Measurements from ENCODE around the gene FANCC. TPM values are rescaled to one million over a fixed set of nuclear protein-coding genes. Genes with fewer than 3 reads are reported as not detected.

FANCC gene
- total RNA-seq, 4 donors from 2014 or later = 7.7 to 27.8 (median 9.0) TPM

GRCh38 chr9:95189251-95190098, 128.0 kb downstream of the FANCC start:
- no peaks in the 10 kb centered on the region for H3K9me3 ChIP-seq
- H3K27ac ChIP-seq = no peak overlapping the region
- DNase-seq (ENCODE audit: low spot score in 2 of 2) = no peak
- TF ChIP-seq POLR2AphosphoS5 (IDR thresholded peaks at IDR 0.05) (no peak), CTCF (IDR thresholded peaks at IDR 0.05) (no peak), POLR2A (IDR thresholded peaks at IDR 0.05) (no peak), EP300 (IDR thresholded peaks at IDR 0.05) (no peak)
- no peaks in the 10 kb centered on the region for H3K27me3 ChIP-seq
- 57% methylated on average over 7 of the region's 7 CpGs for WGBS
- no peaks in the 10 kb centered on the region for H3K36me3 ChIP-seq
- H3K4me1 ChIP-seq = peaks cover 13% of the 10 kb centered on the region
- no peak overlapping the region for H3K4me3 ChIP-seq

- no peak overlapping the region for H3K27ac ChIP-seq
- H3K36me3 ChIP-seq = no peaks in the 10 kb centered on the region
- H3K27me3 ChIP-seq = no peaks in the 10 kb centered on the region
- WGBS = 69% methylated on average over 4 of the region's 4 CpGs
- peaks cover 13% of the 10 kb centered on the region for H3K4me1 ChIP-seq
- DNase-seq (ENCODE audit: low spot score in 2 of 2) = no peak
- TF ChIP-seq POLR2A (IDR thresholded peaks at IDR 0.05) (no peak), EP300 (IDR thresholded peaks at IDR 0.05) (no peak), POLR2AphosphoS5 (IDR thresholded peaks at IDR 0.05) (no peak), CTCF (IDR thresholded peaks at IDR 0.05) (no peak)
- no peak overlapping the region for H3K4me3 ChIP-seq
- H3K9me3 ChIP-seq = no peaks in the 10 kb centered on the region
Measured at GRCh38 chr9:95188459-95188858, 129.1 kb downstream of the FANCC start.

GRCh38 chr9:95185956-95186355, 131.6 kb downstream of the FANCC start:
- H3K4me1 ChIP-seq = peaks cover 13% of the 10 kb centered on the region
- no peak overlapping the region for H3K4me3 ChIP-seq
- no peak for DNase-seq (ENCODE audit: low spot score in 2 of 2)
- no peak overlapping the region for H3K27ac ChIP-seq
- 97% methylated on average over 2 of the region's 2 CpGs for WGBS
- H3K36me3 ChIP-seq = no peaks in the 10 kb centered on the region
- no peaks in the 10 kb centered on the region for H3K27me3 ChIP-seq
- no peaks in the 10 kb centered on the region for H3K9me3 ChIP-seq
- no peak for TF ChIP-seq CTCF (IDR thresholded peaks at IDR 0.05)
- no peak for TF ChIP-seq EP300 (IDR thresholded peaks at IDR 0.05)
- no peak for TF ChIP-seq POLR2AphosphoS5 (IDR thresholded peaks at IDR 0.05)
- no peak for TF ChIP-seq POLR2A (IDR thresholded peaks at IDR 0.05)

GRCh38 chr9:95182854-95183563, 134.5 kb downstream of the FANCC start:
- DNase-seq (ENCODE audit: low spot score in 2 of 2) = no peak
- Histone ChIP-seq H3K27ac (no peak overlapping the region), H3K9me3 (no peaks in the 10 kb centered on the region), H3K36me3 (no peaks in the 10 kb centered on the region), H3K4me1 (no peaks in the 10 kb centered on the region), H3K27me3 (no peaks in the 10 kb centered on the region), H3K4me3 (no peak overlapping the region)
- TF ChIP-seq POLR2AphosphoS5 (IDR thresholded peaks at IDR 0.05) (no peak), CTCF (IDR thresholded peaks at IDR 0.05) (no peak), EP300 (IDR thresholded peaks at IDR 0.05) (no peak), POLR2A (IDR thresholded peaks at IDR 0.05) (no peak)
- WGBS = 88% methylated on average over 11 of the region's 11 CpGs

GRCh38 chr9:95181835-95182234, 135.7 kb downstream of the FANCC start:
- Histone ChIP-seq H3K36me3 (no peaks in the 10 kb centered on the region), H3K9me3 (no peaks in the 10 kb centered on the region), H3K27ac (no peak overlapping the region), H3K4me3 (no peak overlapping the region), H3K27me3 (no peaks in the 10 kb centered on the region), H3K4me1 (no peaks in the 10 kb centered on the region)
- DNase-seq (ENCODE audit: low spot score in 2 of 2) = no peak
- TF ChIP-seq POLR2A (IDR thresholded peaks at IDR 0.05) = no peak
- no peak for TF ChIP-seq CTCF (IDR thresholded peaks at IDR 0.05)
- TF ChIP-seq EP300 (IDR thresholded peaks at IDR 0.05) = no peak
- no peak for TF ChIP-seq POLR2AphosphoS5 (IDR thresholded peaks at IDR 0.05)
- WGBS = 88% methylated on average over 4 of the region's 4 CpGs
